GM19438 (cell line): ENCODE measurements around the gene ZNF318.

Source experiments
- ATAC-seq: cut with Tn5 transposase; IDR thresholded peaks from one replicate; pipeline ENCODE4 v1.9.1; 2021; ENCODE audit warnings: low read depth; ENCODE audit not compliant: unreplicated experiment

The ZNF318 gene

GRCh38 chr6:43302126-43302525, 67.3 kb downstream of the ZNF318 start:
- ATAC-seq: no peak

- no peak for ATAC-seq
Measured at GRCh38 chr6:43301081-43301870, 68.2 kb downstream of the ZNF318 start.

GRCh38 chr6:43299338-43300293, 69.8 kb downstream of the ZNF318 start:
- ATAC-seq: no peak

- ATAC-seq: no peak
Measured at GRCh38 chr6:43298565-43299337, 70.7 kb downstream of the ZNF318 start.

GRCh38 chr6:43297644-43298564, 71.5 kb downstream of the ZNF318 start, which contains the start of gene SLC22A7:
TSS of gene SLC22A7 (plus strand) at chr6:43298260. CDS start at chr6:43298359, 99 bp downstream.
- no peak for ATAC-seq

GRCh38 chr6:43296780-43297497, 72.5 kb downstream of the ZNF318 start:
- ATAC-seq: no peak

- ATAC-seq: no peak
Measured at GRCh38 chr6:43295456-43295855, 74.0 kb downstream of the ZNF318 start.

GRCh38 chr6:43294536-43294935, 74.9 kb downstream of the ZNF318 start:
- ATAC-seq: no peak

- no peak for ATAC-seq
Measured at GRCh38 chr6:43293698-43294097, 75.7 kb downstream of the ZNF318 start.

GRCh38 chr6:43292763-43293318, 76.6 kb downstream of the ZNF318 start:
- no peak for ATAC-seq

- ATAC-seq: no peak
Measured at GRCh38 chr6:43292341-43292740, 77.1 kb downstream of the ZNF318 start.

- ATAC-seq: no peak
Measured at GRCh38 chr6:43291708-43292107, 77.7 kb downstream of the ZNF318 start.

- no peak for ATAC-seq
Measured at GRCh38 chr6:43290905-43291355, 78.5 kb downstream of the ZNF318 start.

GRCh38 chr6:43290339-43290904, 79.0 kb downstream of the ZNF318 start:
- ATAC-seq: no peak

GRCh38 chr6:43287717-43288679, 81.4 kb downstream of the ZNF318 start:
- no peak for ATAC-seq

GRCh38 chr6:43286980-43287716, 82.3 kb downstream of the ZNF318 start:
- no peak for ATAC-seq
